BJ (cell line): ENCODE measurements around the gene SMOC2. TPM values are rescaled to one million over a fixed set of nuclear protein-coding genes. Genes with fewer than 3 reads are reported as not detected.

ENCODE experiments used
- CTCF ChIA-PET: fragments of 350-600 bp; formaldehyde crosslinking; extraction: SDS; loops from one replicate; lab custom pipeline; 2021; ENCODE audit warnings: antibody characterized with exemption, inconsistent platforms; lab: Yijun Ruan, JAX
- POLR2A ChIA-PET: fragments of 300-600 bp; sonication (Branson Sonifier 250); formaldehyde crosslinking; extraction: SDS; loops from one replicate; lab custom pipeline; 2021; ENCODE audit warnings: antibody characterized with exemption; lab: Charles Lee
- DNase-seq: peaks from one replicate; pipeline ENCODE4 v3.0.0-alpha.2; 2011; ENCODE audit warnings: low read depth
- H3K27me3 ChIP-seq: 2 replicates; pipeline ENCODE4 v1.6.0; 2011; ENCODE audit warnings: low read length; ENCODE audit not compliant: control insufficient read depth, insufficient read depth
- H3K36me3 ChIP-seq: 2 replicates; pipeline ENCODE4 v1.5.1; 2011; ENCODE audit warnings: low read length; ENCODE audit not compliant: control insufficient read depth, insufficient read depth
- H3K4me3 ChIP-seq: 2 replicates; pipeline ENCODE4 v1.5.1; 2011; ENCODE audit warnings: low read depth, mild to moderate bottlenecking, control low read depth, low read length
- polyA plus RNA-seq: library from polyadenylated mRNA; depleted of rRNA; stranded (reverse); fragments of >200 nt; gene quantifications from 2 replicates; pipeline ENCODE4 v1.2.3, GENCODE V29; 2011
- TF ChIP-seq, protein P1 (sequence below): IDR thresholded peaks from 2 replicates; pipeline ENCODE4 v1.5.1; 2011; ENCODE audit warnings: low read depth, mild to moderate bottlenecking, control low read depth, inconsistent platforms, low read length, moderate library complexity; ENCODE audit not compliant: insufficient read depth

Gene SMOC2
- polyA plus RNA-seq, 1 experiment: not detected

DNA sequence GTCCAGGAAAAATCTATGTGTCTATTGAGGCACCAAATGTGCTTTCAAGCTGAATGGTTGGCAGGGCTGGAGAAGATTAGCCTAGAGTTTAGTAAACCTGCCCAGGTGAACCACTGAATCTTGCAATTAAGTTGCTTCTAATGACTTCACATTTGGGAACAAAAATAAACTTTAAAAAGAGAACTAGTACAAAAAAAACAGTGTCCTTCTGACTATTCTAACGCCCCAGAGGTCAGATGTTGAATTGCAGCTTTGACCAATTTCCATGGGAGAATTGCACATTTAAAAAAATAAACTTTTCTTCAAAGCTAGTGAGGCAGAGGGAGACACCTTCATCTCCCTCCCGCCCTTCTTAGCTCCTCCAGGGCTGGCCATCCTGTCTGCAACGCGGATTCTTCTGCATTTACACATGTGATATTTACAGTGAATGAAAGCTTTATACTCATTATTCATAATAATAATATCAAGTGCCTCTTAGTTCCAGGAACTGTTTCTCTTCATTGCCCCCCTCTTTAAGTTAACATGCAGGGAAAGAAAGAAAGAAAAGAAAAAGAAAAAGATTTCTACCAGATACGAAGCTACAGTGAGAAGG lies 270.2 kb downstream of the SMOC2 start:
- no peaks in the 10 kb centered on the region for H3K36me3 ChIP-seq
- H3K27me3 ChIP-seq: no peaks in the 10 kb centered on the region
- H3K4me3 ChIP-seq: no peak overlapping the region
- POLR2A ChIA-PET: no interaction called here
- TF ChIP-seq, protein P1, sequence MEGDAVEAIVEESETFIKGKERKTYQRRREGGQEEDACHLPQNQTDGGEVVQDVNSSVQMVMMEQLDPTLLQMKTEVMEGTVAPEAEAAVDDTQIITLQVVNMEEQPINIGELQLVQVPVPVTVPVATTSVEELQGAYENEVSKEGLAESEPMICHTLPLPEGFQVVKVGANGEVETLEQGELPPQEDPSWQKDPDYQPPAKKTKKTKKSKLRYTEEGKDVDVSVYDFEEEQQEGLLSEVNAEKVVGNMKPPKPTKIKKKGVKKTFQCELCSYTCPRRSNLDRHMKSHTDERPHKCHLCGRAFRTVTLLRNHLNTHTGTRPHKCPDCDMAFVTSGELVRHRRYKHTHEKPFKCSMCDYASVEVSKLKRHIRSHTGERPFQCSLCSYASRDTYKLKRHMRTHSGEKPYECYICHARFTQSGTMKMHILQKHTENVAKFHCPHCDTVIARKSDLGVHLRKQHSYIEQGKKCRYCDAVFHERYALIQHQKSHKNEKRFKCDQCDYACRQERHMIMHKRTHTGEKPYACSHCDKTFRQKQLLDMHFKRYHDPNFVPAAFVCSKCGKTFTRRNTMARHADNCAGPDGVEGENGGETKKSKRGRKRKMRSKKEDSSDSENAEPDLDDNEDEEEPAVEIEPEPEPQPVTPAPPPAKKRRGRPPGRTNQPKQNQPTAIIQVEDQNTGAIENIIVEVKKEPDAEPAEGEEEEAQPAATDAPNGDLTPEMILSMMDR: no peak
- DNase-seq: no peak
- CTCF ChIA-PET: interaction anchor here (0.7 kb wide), 1 partner anchor 30 kb away, joined by 3 read pairs; no protein-coding TSS in a partner anchor

DNA sequence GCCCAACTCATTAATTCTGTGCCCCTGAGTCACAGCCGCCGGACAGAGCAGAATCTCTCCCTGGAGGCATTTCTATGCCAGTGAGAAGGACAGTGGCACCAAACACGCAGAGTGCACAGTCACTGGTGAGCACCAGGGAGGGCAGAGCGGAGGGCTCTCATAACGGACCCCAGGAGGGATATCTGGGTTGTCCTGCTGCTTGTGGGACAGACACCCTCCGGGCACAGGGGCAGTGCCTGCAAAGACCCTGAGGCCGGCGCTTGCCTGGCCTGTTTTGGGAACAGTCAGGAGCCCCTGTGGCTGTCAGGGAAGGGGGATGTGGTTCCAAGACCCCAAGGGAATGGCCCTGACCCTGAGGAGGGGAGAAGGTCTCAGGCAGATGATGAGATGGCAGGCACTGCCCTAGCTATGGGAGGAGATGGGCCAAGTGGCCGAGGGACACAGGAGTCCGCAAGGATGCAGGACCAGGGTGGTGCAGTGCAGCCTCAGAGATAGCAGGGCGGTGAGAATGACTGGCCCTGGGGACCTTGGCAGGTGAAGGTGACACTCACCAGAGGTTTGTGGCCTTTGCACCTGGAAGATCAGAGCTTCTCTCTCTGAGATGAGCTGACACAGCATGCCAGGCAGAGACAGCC lies 270.8 kb downstream of the SMOC2 start:
- TF ChIP-seq, protein P1: no peak
- CTCF ChIA-PET: interaction anchor here (0.7 kb wide), 1 partner anchor 30 kb away, joined by 3 read pairs; no protein-coding TSS in a partner anchor
- no peak overlapping the region for H3K4me3 ChIP-seq

DNA sequence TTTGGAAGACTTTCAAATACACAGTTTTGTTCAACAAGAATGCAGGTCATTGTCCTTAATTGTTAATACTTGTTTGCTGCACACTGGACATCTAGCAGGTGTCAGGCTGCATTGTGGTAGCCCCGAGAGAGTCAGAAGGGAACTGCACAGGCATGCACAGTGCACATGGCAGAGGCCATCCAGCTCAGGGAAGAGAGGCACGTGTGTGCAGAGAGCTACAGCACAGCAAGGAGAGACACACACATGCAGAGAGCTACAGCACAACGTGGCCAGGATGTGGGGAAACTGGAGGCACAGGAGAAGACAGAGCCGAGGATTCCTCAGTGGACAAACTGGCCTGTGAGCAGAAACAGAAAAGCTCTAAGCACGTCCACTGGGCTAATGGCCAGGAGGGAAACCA lies 272.0 kb downstream of the SMOC2 start:
- POLR2A ChIA-PET: no interaction called here
- CTCF ChIA-PET: no interaction called here

More for the DNA sequence above, 270.8 kb downstream of the SMOC2 start:
- Histone ChIP-seq H3K27me3 (no peaks in the 10 kb centered on the region), H3K36me3 (no peaks in the 10 kb centered on the region)
- DNase-seq: no peak
- POLR2A ChIA-PET: no interaction called here

DNA sequence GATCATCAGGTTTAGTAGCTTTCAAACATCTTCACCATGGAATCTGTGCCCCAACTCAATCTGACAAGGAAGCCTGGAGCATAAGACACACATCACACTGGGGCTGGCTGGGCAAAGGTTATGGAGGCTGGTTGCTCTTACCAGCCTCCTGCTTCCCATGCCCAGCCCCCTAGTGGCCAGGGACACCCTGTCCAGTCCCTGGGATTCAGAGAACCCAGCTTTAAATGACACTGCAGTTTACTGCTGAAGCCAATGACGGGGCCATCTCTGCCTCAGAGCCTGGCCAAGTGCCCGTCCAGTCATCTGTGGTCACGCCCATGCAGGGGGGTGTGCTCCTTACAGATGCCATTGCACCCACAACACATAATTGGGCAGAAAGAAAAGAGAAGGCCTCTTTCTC lies 272.9 kb downstream of the SMOC2 start:
- Histone ChIP-seq H3K27me3 (no peaks in the 10 kb centered on the region), H3K36me3 (no peaks in the 10 kb centered on the region), H3K4me3 (no peak overlapping the region)
- ChIA-PET CTCF (no interaction called here), POLR2A (no interaction called here)
- DNase-seq: no peak
- TF ChIP-seq, protein P1: no peak

More for the DNA sequence above, 272.0 kb downstream of the SMOC2 start:
- Histone ChIP-seq H3K36me3 (no peaks in the 10 kb centered on the region), H3K27me3 (no peaks in the 10 kb centered on the region), H3K4me3 (no peak overlapping the region)
- TF ChIP-seq, protein P1: no peak
- no peak for DNase-seq

DNA sequence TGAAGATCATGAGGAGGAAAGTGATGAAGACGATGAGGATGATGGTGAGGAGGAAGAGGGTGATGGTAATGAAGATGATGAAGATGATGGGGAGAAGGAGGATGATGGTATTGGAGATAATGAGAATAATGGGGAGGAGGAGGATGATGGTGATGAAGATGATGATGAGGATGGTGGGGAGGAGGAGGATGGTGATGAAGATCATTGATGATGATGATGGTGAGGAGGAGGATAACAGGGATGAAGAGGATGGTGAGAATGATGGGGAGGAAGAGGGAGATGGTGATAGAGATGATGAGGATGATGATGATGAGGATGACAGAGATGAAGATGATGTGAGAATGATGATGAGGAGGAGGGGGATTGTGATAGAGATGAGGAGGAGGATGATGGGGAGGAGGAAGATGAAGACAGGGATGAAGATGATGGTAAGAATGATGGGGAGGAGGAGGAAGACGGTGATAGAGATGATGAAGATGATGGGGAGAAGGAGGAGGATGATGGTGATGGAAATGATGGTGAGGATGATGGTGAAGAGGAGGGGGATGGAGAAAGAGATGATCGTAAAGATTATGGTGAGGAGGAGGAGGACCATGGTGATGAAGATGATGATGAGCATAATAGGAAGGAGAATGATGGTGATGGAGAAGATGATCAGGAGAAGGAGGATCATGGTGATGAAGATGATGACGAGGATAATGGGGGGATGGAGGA lies 273.7 kb downstream of the SMOC2 start:
- no peak overlapping the region for H3K4me3 ChIP-seq
- TF ChIP-seq, protein P1: no peak
- no peak for DNase-seq
- ChIA-PET CTCF (no interaction called here), POLR2A (no interaction called here)
- H3K27me3 ChIP-seq: no peaks in the 10 kb centered on the region
- H3K36me3 ChIP-seq: no peaks in the 10 kb centered on the region
